Thoracic aorta (tissue), 2 donors: ENCODE data around the gene CHST14. TPM values are rescaled to one million over a fixed set of nuclear protein-coding genes. Genes with fewer than 3 reads are reported as not detected.

Experiments
- ATAC-seq: fragments of 150-250 bp; one replicate; pipeline ENCODE4 v1.8.0; 2017; ENCODE audit warnings: low read depth; ENCODE audit not compliant: insufficient number of reproducible peaks, low FRiP score
- DNase-seq: peaks from one replicate; pipeline ENCODE4 v3.0.0-alpha.2; 2020; ENCODE audit warnings: low spot score
- H3K27ac ChIP-seq, 2 donors: fragments of 200-600 bp; sonication (generic); 1 replicate in 1 of 2; 2 replicates in 1 of 2; pipeline ENCODE4 v1.5.1; 2016; ENCODE audit warnings: mild to moderate bottlenecking in 2 of 2, moderate library complexity in 2 of 2
- H3K27me3 ChIP-seq: fragments of 200-600 bp; sonication (generic); replicated peaks from 2 replicates; pipeline ENCODE4 v1.6.0; 2016; ENCODE audit warnings: mild to moderate bottlenecking; ENCODE audit not compliant: insufficient read depth
- H3K36me3 ChIP-seq: fragments of 200-600 bp; sonication (generic); one replicate; pipeline ENCODE4 v1.5.1; 2016
- H3K4me1 ChIP-seq, 2 donors: fragments of 200-600 bp; sonication (generic); 1 replicate in 1 of 2; 2 replicates in 1 of 2; pipeline versions ENCODE4 v1.5.1 to v1.6.0; 2016; ENCODE audit warnings: low read depth in 2 of 2, mild to moderate bottlenecking in 1 of 2; ENCODE audit not compliant: control insufficient read depth in 1 of 2
- H3K4me3 ChIP-seq: fragments of 200-600 bp; sonication (generic); 2 replicates; pipeline ENCODE4 v1.5.1; 2016; ENCODE audit warnings: mild to moderate bottlenecking
- H3K9me3 ChIP-seq: fragments of 200-600 bp; sonication (generic); 2 replicates; pipeline ENCODE4 v1.5.1; 2016
- CTCF ChIP-seq: fragments of 200-600 bp; sonication (generic); IDR thresholded peaks from one replicate; pipeline ENCODE4 v1.5.1; 2019; ENCODE audit warnings: antibody characterized with exemption
- total RNA-seq, 2 donors: library from RNA; depleted of rRNA; stranded (reverse); fragments of >200 nt; gene quantifications; one replicate each; pipeline versions ENCODE4 v1.1.0 to v1.2.3, GENCODE V29; 2016

Gene CHST14
- total RNA-seq, 2 donors from 2014 or later = 16.4 to 21.0 TPM

- no peaks in the 10 kb centered on the region for H3K27me3 ChIP-seq
- H3K4me1 ChIP-seq = no peaks in the 10 kb centered on the region
- no peaks in the 10 kb centered on the region for H3K36me3 ChIP-seq
- no peaks in the 10 kb centered on the region for H3K9me3 ChIP-seq
- no peak for TF ChIP-seq CTCF
- H3K27ac ChIP-seq = no peak overlapping the region
- H3K4me3 ChIP-seq = no peak overlapping the region
- no peak for ATAC-seq
- no peak for DNase-seq
These were observed 18.7 kb downstream of the CHST14 start for GRCh38 chr15:40489274-40490175.

- Histone ChIP-seq H3K27me3 (no peaks in the 10 kb centered on the region), H3K9me3 (no peaks in the 10 kb centered on the region), H3K27ac (no peak overlapping the region), H3K4me3 (no peak overlapping the region), H3K36me3 (no peaks in the 10 kb centered on the region), H3K4me1 (no peaks in the 10 kb centered on the region)
- no peak for ATAC-seq
- TF ChIP-seq CTCF = no peak
- DNase-seq = no peak
These were observed 22.5 kb downstream of the CHST14 start for GRCh38 chr15:40493089-40493840.

- H3K4me3 ChIP-seq = no peak overlapping the region
- no peaks in the 10 kb centered on the region for H3K27me3 ChIP-seq
- H3K4me1 ChIP-seq = no peaks in the 10 kb centered on the region
- H3K36me3 ChIP-seq = no peaks in the 10 kb centered on the region
- no peak for ATAC-seq
- H3K27ac ChIP-seq = no peak overlapping the region
- DNase-seq = no peak
- no peaks in the 10 kb centered on the region for H3K9me3 ChIP-seq
- no peak for TF ChIP-seq CTCF
These were observed 24.7 kb downstream of the CHST14 start for GRCh38 chr15:40495516-40495915.

- Histone ChIP-seq H3K27me3 (no peaks in the 10 kb centered on the region), H3K36me3 (no peaks in the 10 kb centered on the region), H3K4me1 (no peaks in the 10 kb centered on the region), H3K27ac (no peak overlapping the region), H3K4me3 (no peak overlapping the region), H3K9me3 (no peaks in the 10 kb centered on the region)
- DNase-seq (no peak), ATAC-seq (no peak)
- no peak for TF ChIP-seq CTCF
These were observed 27.6 kb downstream of the CHST14 start for GRCh38 chr15:40498418-40498817.

GRCh38 chr15:40498891-40499290 lies 28.1 kb downstream of the CHST14 start:
- DNase-seq (no peak), ATAC-seq (no peak)
- Histone ChIP-seq H3K36me3 (no peaks in the 10 kb centered on the region), H3K27ac (no peak overlapping the region), H3K4me1 (no peaks in the 10 kb centered on the region), H3K27me3 (no peaks in the 10 kb centered on the region), H3K9me3 (no peaks in the 10 kb centered on the region), H3K4me3 (no peak overlapping the region)
- no peak for TF ChIP-seq CTCF
